HL-60 (cell line): ENCODE data around the gene UHRF1.

Source experiments
- POLR2AphosphoS5 ChIP-seq: IDR thresholded peaks from 2 replicates; pipeline ENCODE4 v1.6.1; 2012; ENCODE audit warnings: low read depth
- TF ChIP-seq, protein P1 (sequence below): IDR thresholded peaks from one replicate; pipeline ENCODE4 v1.5.1; 2011; ENCODE audit warnings: low read length, control low read depth, inconsistent platforms; ENCODE audit not compliant: insufficient read depth

DNA sequence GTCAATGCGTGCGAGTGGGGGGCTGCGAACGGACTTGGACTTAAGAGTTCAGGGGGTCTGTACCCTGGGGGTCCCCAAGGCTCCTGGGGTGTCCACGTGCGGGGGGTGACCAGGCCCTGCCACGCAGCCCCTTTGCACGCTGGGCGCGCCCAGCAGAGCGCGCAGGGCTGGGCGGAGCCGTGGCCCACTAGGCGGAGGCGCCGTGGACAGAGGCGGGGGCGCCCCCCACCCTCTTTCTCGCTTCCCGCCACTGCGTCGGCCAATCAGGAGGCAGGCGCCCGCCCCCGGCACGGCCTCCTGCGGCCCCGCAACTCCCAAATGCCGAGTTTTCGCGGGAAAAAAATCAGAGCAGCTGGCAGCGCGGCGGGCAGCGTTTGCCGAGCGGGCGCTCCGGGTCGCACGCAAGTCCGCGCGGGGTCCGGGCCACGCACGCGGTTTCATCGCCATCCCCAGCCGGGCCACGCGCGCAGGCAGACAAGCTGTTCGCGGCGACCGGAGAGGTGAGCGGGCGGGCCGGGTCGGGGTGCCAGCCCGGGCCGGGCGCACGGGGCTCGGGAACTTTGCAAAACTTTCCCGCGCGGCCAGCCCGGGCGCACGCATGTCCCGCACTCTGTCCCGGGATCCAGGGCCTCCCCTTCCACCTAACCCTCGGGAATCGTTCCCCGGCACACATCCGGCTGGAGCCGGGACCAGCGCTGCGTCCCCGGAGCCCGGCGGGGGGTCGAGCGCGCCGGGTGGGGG lies at the start of gene UHRF1:
- TF ChIP-seq, protein P1, sequence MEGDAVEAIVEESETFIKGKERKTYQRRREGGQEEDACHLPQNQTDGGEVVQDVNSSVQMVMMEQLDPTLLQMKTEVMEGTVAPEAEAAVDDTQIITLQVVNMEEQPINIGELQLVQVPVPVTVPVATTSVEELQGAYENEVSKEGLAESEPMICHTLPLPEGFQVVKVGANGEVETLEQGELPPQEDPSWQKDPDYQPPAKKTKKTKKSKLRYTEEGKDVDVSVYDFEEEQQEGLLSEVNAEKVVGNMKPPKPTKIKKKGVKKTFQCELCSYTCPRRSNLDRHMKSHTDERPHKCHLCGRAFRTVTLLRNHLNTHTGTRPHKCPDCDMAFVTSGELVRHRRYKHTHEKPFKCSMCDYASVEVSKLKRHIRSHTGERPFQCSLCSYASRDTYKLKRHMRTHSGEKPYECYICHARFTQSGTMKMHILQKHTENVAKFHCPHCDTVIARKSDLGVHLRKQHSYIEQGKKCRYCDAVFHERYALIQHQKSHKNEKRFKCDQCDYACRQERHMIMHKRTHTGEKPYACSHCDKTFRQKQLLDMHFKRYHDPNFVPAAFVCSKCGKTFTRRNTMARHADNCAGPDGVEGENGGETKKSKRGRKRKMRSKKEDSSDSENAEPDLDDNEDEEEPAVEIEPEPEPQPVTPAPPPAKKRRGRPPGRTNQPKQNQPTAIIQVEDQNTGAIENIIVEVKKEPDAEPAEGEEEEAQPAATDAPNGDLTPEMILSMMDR, result no peak
- TF ChIP-seq POLR2AphosphoS5, result peak; percentile 44; the same call in 1 of the 2 replicates
